ENCODE data around the gene CASK.

CASK gene

GRCh38 chrX:41591906-41592305 lies 331.4 kb downstream of the CASK start:
- DNase-seq (ENCODE audit: insufficient read length, low spot score): no peak
- FAIRE-seq: no peak

- DNase-seq (ENCODE audit: insufficient read length, low spot score) (no peak), FAIRE-seq (no peak)
Observed at GRCh38 chrX:41590641-41591040, 332.7 kb downstream of the CASK start.

- FAIRE-seq: no peak
- no peak for DNase-seq (ENCODE audit: insufficient read length, low spot score)
Observed at GRCh38 chrX:41589634-41590270, 333.6 kb downstream of the CASK start.

GRCh38 chrX:41588271-41588670 lies 335.1 kb downstream of the CASK start:
- no peak for DNase-seq (ENCODE audit: insufficient read length, low spot score)
- no peak for FAIRE-seq

- FAIRE-seq (no peak), DNase-seq (ENCODE audit: insufficient read length, low spot score) (no peak)
Observed at GRCh38 chrX:41580423-41581064, 342.8 kb downstream of the CASK start.

- DNase-seq (ENCODE audit: insufficient read length, low spot score) (no peak), FAIRE-seq (no peak)
Observed at GRCh38 chrX:41563876-41564275, 359.5 kb downstream of the CASK start.

- DNase-seq (ENCODE audit: insufficient read length, low spot score) (peak; percentile 51), FAIRE-seq (no peak)
Observed at GRCh38 chrX:41561045-41561444, 362.3 kb downstream of the CASK start.

- FAIRE-seq (no peak), DNase-seq (ENCODE audit: insufficient read length, low spot score) (no peak)
Observed at GRCh38 chrX:41559235-41560052, 363.9 kb downstream of the CASK start.

- FAIRE-seq (no peak), DNase-seq (ENCODE audit: insufficient read length, low spot score) (no peak)
Observed at GRCh38 chrX:41558531-41558930, 364.8 kb downstream of the CASK start.

- DNase-seq (ENCODE audit: insufficient read length, low spot score) (no peak), FAIRE-seq (no peak)
Observed at GRCh38 chrX:41556958-41557357, 366.4 kb downstream of the CASK start.

GRCh38 chrX:41553688-41554087 lies 369.7 kb downstream of the CASK start:
- DNase-seq (ENCODE audit: insufficient read length, low spot score) (no peak), FAIRE-seq (no peak)

- FAIRE-seq (no peak), DNase-seq (ENCODE audit: insufficient read length, low spot score) (no peak)
Observed at GRCh38 chrX:41548411-41548810, 374.9 kb downstream of the CASK start.

GRCh38 chrX:41543668-41544067 lies 379.7 kb downstream of the CASK start:
- no peak for DNase-seq (ENCODE audit: insufficient read length, low spot score)
- FAIRE-seq: no peak

GRCh38 chrX:41543025-41543424 lies 380.3 kb downstream of the CASK start:
- no peak for FAIRE-seq
- no peak for DNase-seq (ENCODE audit: insufficient read length, low spot score)

GRCh38 chrX:41542536-41542935 lies 380.8 kb downstream of the CASK start:
- no peak for DNase-seq (ENCODE audit: insufficient read length, low spot score)
- no peak for FAIRE-seq

- no peak for DNase-seq (ENCODE audit: insufficient read length, low spot score)
Observed at GRCh38 chrX:41542135-41542534, 381.2 kb downstream of the CASK start.

GRCh38 chrX:41541386-41541785 lies 382.0 kb downstream of the CASK start:
- FAIRE-seq: no peak

More at GRCh38 chrX:41542135-41542534, 381.2 kb downstream of the CASK start:
- no peak for FAIRE-seq

GRCh38 chrX:41538707-41539106 lies 384.6 kb downstream of the CASK start:
- FAIRE-seq (no peak), DNase-seq (ENCODE audit: insufficient read length, low spot score) (no peak)

More at GRCh38 chrX:41541386-41541785, 382.0 kb downstream of the CASK start:
- DNase-seq (ENCODE audit: insufficient read length, low spot score): no peak

GRCh38 chrX:41530085-41530484 lies 393.3 kb downstream of the CASK start:
- DNase-seq (ENCODE audit: insufficient read length, low spot score): no peak
- no peak for FAIRE-seq

GRCh38 chrX:41529221-41529620 lies 394.1 kb downstream of the CASK start:
- no peak for DNase-seq (ENCODE audit: insufficient read length, low spot score)

GRCh38 chrX:41528784-41529183 lies 394.6 kb downstream of the CASK start:
- DNase-seq (ENCODE audit: insufficient read length, low spot score) (no peak), FAIRE-seq (no peak)

More at GRCh38 chrX:41529221-41529620, 394.1 kb downstream of the CASK start:
- FAIRE-seq: no peak

GRCh38 chrX:41526925-41527324 lies 396.4 kb downstream of the CASK start:
- FAIRE-seq (no peak), DNase-seq (ENCODE audit: insufficient read length, low spot score) (peak; percentile 6)

Data from HTR-8/SVneo (cell line).